Hematopoietic multipotent progenitor cell treated with erythropoietin and hydrocortisone succinate and interleukin-3 and kit ligand, for 15 days (in vitro differentiated cells): ENCODE data around the gene ARID1B.

ENCODE experiments used
- DNase-seq: peaks from one replicate; pipeline ENCODE4 v3.0.0-alpha.2; 2015; ENCODE audit warnings: low spot score

ARID1B gene

GRCh38 chr6:156825475-156825874 is 48.3 kb downstream of the ARID1B start:
- no peak for DNase-seq

- no peak for DNase-seq
Observed at GRCh38 chr6:156826290-156826955, 49.2 kb downstream of the ARID1B start.

DNA sequence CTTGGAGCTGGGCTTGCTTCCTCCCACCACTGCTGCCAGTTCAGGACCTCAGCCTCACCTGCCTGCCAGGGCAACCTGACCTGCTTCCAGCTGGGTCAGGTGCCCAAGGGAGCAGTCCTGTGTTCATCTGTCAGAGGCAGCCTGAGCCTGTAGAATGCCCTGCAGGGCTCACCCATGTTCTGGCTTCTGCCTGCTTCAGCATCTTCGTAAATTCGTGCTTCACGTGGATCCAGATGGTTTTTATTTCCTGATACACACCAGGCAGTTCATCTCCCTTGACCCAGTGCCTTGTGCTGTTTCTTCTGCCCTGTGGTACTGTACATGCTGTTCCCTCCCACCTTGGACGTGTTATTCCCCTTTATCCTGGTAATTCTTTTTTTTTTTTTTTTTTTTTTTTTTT is 50.2 kb downstream of the ARID1B start:
- DNase-seq = no peak

DNA sequence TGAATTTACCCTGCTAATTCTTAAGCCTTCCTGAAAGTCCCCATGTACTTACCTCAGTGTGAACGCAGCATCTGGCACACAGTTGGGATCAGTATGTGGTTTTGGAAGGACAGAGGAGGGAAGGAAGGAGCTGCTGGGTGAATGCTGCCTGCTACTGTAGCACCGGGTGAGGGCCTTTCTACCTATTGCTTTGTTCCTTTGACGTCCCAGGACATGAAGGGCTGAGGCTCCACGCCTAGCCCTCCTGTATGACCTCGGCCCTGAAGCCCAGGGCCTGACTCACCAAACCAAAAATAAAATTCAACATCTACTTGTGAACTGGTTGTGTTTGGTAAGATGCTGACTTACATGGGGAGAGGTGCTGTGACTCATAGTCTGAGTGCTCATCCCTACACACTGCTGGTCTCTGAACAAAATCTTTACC is 51.1 kb downstream of the ARID1B start:
- DNase-seq = no peak

- DNase-seq = no peak
Observed at GRCh38 chr6:156830126-156830525, 52.9 kb downstream of the ARID1B start.

DNA sequence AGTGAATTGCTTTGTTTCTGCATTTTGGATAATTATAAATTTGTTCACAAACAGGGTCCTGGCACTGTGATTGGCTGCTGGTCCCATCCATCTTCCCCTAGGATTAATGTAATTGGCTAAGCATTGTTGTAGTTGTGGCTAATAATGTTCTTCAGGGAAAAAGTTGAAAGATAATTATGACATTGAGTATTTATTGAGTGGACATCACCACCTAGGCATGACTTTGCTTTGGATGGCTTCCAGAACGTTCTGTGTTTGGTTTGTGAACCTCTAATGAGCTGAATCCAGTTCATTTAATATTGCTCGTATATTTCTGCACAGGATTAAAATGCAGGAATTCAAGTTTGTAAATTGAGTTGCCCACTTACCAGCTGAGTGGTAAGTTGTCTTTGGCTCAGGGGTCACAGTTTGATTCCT is 55.1 kb downstream of the ARID1B start:
- DNase-seq = no peak

GRCh38 chr6:156832669-156833068 is 55.5 kb downstream of the ARID1B start:
- DNase-seq = no peak

GRCh38 chr6:156833755-156834154 is 56.6 kb downstream of the ARID1B start:
- DNase-seq = no peak

DNA sequence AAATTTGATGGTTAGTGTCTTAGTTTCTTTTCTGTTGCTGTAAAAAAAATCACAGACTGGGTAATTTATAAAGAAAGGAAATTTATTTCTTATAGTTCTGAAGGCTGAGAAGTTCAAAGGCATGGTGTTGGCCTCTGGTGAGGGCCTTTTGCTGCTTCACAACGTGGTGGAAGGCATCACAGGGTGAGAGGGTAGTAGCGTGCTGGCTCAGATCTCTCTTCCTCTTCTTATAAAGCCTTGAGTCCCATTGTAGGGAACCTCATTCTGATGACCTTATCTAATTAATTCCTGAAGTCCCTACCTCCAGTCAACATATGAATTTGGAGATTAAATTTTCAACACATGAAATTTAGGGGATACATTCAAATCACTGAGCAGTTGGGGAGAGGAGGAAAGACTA is 62.0 kb downstream of the ARID1B start:
- DNase-seq = no peak

DNA sequence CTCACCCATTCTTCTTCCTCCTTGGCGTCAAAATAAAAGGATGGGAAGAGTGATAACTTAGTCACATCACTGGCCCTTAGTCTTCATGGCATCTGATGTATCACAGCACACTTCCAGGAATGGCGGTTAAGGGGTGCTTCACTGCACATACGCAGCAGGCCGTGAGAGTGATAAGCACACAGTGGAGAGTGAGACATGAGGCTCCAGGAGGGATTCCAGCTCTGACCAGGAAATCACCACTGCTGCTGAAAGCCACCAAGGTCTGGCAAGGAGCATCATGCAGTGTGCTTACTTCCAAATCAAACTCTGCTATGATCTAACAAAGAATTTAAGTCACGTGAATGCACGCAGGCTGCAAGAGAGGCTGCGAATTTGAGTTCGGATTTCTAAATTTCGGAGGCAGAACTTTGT is 62.4 kb downstream of the ARID1B start:
- no peak for DNase-seq

- no peak for DNase-seq
Observed at GRCh38 chr6:156840136-156840535, 63.0 kb downstream of the ARID1B start.

GRCh38 chr6:156840606-156841005 is 63.4 kb downstream of the ARID1B start:
- no peak for DNase-seq

DNA sequence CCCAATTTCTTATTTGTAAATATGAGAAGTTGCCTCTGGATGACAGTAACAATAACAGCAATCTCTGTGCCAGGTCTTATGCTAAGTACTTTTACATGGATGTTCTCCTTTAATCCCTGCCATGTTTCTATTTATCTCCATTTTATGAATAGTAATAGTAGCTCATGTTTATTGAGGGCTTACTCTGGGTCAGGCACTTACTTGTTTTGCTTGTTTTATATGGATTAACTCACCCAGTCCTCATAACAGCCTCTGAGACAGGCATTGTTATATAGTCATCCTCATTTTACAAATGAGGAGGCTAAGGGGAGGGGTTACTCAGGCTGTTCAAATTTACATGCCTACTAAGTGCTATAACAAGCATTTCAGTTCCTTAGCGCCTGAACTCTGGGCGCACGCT is 64.3 kb downstream of the ARID1B start:
- no peak for DNase-seq

DNA sequence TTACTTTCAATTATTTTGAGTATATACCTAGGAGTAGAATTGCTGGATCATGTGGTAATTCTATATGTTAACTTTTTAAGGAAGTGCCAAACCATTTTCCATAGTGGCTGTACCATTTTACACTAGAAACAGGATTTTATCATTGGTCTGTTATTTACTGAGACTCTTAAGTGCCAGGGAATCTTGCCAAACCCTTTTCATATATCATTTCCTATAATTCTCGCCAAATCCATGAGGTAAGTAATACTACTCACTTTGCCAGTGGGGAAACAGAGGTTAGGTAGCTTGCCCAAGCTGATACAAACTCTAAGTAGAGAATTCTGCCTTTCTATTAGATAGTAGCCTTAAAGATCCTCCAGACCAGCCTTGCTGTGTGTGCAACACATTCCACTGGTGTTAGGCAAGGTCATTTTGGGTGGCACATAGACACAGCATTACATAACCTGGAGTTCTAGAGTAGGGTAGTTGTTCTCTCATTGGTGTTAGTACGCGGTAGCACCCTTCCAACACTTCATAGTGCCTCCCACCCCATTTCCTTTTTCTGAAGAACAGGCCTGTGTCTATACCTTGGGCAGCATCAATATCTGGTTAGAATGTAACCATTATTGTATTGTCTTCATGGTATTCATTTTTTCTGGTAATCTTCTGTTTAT is 65.5 kb downstream of the ARID1B start:
- DNase-seq = no peak

- no peak for DNase-seq
Observed at GRCh38 chr6:156844089-156844488, 66.9 kb downstream of the ARID1B start.

GRCh38 chr6:156845454-156846155 is 68.4 kb downstream of the ARID1B start:
- DNase-seq = no peak

- no peak for DNase-seq
Observed at GRCh38 chr6:156846845-156847599, 69.8 kb downstream of the ARID1B start.

DNA sequence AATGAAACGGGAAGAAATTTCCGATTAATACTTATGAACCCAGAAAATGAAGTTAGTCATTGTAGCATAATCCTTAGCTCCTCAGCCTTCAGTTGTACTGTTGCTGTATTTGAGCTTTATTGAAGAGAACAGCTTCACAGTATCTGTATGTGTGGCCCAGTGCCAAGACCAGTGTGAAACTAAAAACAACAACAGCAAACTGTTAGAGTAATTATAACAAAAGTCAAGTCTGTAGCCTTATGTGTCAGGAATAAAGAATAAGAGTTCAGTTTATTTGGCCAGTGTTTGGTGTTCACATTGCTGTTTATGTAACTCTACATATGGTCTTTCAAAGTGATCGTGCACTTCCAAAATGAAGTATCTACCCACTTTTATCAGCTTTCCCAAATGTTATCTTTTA is 70.9 kb downstream of the ARID1B start:
- DNase-seq = peak; percentile 52

DNA sequence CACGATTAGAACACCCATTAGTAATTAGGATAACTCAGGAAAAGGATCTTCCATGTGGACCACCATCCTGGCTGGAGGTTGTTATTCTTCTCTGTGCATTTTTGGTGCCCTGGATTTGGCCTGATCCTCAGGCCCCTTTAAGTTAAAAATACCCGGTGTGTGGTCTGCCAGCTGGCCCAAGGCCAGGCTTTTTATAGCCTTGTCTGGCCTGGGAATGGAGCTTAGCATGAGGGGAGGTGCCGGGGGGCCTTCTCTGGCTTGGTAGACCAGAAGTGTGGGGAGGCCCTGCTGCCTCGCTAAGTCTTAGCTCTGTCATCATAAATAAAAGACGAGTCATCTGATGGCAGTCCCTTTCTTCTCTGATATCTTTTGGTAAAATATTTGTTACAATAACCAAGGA is 71.4 kb downstream of the ARID1B start:
- DNase-seq = peak; percentile 32

- DNase-seq = no peak
Observed at GRCh38 chr6:156849806-156850205, 72.6 kb downstream of the ARID1B start.

GRCh38 chr6:156850353-156850752 is 73.2 kb downstream of the ARID1B start:
- no peak for DNase-seq

DNA sequence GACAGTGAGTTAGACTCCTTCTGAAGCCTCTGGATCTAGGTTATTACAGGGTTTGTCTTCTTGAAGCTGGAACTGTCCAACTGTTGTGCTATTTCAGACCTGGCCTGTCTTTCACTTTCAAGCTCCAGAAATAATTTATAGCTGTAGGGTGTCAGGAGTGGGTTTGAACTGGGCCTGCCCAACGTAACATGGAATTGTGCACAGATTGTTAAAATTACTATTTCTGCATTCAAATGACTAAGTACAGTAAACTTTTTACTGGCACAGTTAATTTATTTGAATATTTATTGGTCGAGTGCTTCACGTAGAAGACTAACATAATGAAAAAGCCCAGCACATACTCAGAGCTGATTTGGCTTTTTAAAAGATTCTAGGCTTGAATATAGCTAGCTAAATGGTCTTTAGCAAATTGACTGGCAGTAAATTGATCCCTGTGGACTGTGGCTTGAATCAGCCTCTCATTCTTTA is 74.3 kb downstream of the ARID1B start:
- peak; percentile 22 for DNase-seq
